ENCODE results near the gene CYP4F2.
"Not testable (repeated sequence)": the region's sequence is repeated elsewhere in the genome, so short reads cannot be mapped to it uniquely, and the experiment has no call there.

CYP4F2 gene

GRCh38 chr19:15843203-15843893 is 54.5 kb downstream of the CYP4F2 start:
- no peak for DNase-seq

DNA sequence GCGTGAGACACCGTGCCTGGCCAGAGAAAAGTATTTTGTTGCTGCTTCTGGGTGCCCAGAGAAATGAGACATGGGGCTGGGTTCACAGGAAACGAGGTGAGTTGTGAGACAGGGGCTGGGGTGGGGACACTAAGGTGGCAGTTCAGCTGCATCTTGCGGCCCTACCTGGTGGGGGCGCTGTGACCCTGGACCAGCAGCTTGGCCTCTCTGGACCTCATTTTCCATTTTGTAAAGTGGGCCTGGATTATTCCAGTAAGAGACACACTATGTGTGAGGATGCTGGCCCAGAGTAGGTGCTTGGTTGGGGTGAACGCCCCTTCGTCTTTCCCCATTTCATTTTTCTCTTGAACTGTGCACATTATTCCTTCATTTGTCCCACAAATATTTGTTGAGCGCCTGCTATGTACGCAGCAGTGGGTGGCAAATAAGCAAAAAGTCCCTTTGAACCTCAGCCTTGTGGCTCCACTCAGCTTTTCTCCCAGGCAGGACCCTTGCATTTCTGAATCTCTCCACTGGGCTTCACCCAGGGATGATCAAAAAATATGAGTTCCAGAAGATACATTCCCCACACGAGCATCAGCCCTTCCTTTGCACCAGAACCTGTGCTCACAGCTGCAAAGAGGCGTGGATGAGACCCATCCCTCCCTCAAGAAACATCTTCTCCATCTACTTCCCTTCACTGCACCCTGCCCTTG is 55.9 kb downstream of the CYP4F2 start:
- no peak for DNase-seq

- DNase-seq = no peak
Measured at GRCh38 chr19:15840833-15841232, 57.0 kb downstream of the CYP4F2 start.

GRCh38 chr19:15839888-15840287 is 58.0 kb downstream of the CYP4F2 start:
- DNase-seq = not testable (repeated sequence)

- no peak for DNase-seq
Measured at GRCh38 chr19:15838351-15838750, 59.5 kb downstream of the CYP4F2 start.

DNA sequence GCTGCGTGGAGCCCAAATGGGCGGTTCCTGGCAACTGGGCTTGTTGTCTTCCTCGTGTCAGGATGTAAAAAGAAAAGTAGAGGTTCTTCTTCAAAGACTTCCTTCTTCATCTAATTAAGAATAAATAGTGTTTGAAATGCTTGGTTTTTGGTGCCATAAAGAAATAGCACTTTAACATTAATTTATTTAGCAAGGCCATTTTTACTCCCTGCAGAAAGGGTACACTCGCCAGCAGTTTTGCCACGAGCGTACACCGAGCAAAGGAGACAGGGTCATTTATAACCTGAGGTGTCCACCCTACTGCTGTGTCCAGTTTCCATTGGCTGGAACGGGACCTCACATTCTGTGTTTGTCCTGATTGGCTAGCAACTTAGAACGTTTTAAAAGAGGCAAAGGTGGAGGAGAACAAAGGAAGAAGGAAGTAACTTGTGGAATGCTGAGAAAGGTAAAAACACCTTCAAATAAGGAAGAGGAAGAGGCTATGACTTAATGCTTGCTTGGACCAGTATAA is 60.6 kb downstream of the CYP4F2 start:
- DNase-seq = no peak

DNA sequence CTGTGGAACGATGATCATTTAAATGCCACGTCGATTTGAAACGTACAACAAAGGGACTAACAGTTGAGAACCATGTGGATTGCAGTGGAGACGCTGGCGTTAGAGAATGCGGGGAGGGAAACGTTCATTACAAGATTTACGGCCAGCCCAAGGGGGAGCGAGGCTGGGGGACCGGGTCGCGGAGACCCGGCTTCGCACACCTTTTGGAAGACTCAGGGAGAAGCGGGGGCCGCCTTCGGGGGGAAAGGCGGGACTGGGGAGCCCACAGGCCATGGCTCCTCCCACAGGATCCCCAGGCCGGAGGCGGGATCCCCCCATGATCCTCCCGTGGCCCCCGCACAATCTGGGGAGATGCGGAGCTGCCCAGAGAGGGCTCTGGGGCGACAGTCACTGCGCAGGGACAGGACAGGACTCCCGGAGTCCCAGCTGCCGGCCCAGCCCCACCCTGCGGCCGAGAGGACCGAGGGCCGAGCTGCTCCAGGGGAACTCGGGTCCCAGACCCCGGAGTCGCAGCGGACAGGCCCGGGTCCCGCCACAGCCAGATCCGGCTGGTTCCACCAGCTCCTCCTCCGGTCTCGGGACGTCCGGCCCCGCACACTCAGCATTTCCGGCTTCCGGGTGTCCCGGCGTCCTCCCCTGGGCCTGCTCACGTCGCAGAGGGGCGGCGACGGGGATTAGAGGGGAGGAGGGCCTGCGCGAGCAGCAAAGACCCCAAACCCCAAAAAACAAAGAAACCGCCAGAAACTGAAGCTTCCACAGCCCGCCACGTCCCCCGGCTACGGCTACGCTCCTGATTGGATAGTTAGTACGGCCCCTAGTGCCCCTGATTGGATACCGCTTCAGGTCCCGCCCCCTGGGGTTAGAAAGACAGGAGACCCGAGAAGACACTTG is 61.3 kb downstream of the CYP4F2 start:
- DNase-seq = no peak

GRCh38 chr19:15835565-15836329 is 62.1 kb downstream of the CYP4F2 start:
- not testable (repeated sequence) for DNase-seq

DNA sequence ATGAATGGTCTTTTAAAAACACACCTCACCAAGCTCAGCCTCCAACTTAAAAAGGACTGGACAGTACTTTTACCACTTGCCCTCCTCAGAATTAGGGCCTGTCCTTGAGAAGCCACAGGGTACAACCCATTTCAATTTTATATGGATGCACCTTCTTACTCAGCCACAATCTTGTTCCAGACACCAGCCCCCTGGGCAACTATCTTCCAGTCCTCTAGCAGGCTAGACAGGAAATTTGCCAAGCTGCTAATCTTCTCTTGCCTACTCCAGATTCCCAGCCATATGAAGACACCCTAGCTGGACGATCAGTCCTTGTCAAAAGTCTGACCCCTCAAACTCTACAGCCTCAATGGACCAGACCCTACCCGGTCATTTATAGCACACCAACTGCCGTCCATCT is 63.6 kb downstream of the CYP4F2 start:
- not testable (repeated sequence) for DNase-seq

GRCh38 chr19:15831626-15832025 is 66.2 kb downstream of the CYP4F2 start:
- no peak for DNase-seq

DNA sequence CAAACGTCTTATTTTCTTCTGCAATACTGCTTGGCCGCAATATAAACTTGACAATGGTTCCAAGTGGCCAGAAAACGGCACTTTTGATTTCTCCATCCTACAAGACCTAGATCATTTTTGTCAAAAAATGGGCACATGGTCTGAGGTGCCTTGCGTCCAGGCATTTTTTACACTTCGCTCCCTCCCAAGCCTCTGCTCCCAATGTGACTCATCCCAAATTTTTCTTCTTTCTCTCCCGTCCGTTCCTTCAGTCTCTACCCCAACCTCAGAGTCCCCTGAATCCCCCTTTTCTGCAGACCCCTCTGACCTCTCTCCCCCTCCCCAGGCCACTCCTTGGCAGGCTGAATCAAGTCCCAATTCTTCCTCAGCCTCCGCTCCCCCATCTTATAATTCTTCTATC is 68.1 kb downstream of the CYP4F2 start:
- DNase-seq = no peak

- DNase-seq = no peak
Measured at GRCh38 chr19:15829306-15829698, 68.6 kb downstream of the CYP4F2 start.

GRCh38 chr19:15828611-15829305 is 69.1 kb downstream of the CYP4F2 start:
- not testable (repeated sequence) for DNase-seq

GRCh38 chr19:15828121-15828610 is 69.7 kb downstream of the CYP4F2 start:
- no peak for DNase-seq
